DMS114 treated with DMSO at 0.1 percent for 48 hours (cell line): ENCODE results near the gene ST8SIA1.

Experiments
- DNase-seq: peaks from one replicate; lab custom pipeline; 2025; ENCODE audit not compliant: unreplicated experiment; lab: John Stamatoyannopoulos, UW

ST8SIA1 gene

GRCh38 chr12:22246217-22246846, 88.2 kb downstream of the ST8SIA1 start:
- no peak for DNase-seq

GRCh38 chr12:22242726-22243125, 91.8 kb downstream of the ST8SIA1 start:
- no peak for DNase-seq

DNA sequence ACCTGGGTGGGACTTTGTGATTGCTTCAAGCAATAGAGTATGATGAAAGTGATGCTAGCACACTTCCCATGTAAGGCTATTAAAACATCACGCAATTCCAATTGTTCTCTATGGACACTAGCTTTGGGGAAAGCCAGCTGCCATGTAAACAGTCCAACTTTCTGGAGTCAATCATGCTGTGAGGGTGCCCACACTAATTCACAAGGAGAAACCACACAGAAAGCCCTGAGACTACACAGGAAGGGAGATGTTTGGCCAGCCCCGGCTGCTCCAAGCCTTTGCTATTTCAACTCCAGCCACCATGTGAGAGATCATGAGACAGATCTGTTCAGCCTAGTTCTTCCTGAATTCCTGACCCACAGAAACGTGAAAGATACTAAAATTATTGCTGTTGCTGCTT, 96.3 kb downstream of the ST8SIA1 start:
- DNase-seq = no peak

- no peak for DNase-seq
These were observed 99.9 kb downstream of the ST8SIA1 start for GRCh38 chr12:22234561-22234960.

DNA sequence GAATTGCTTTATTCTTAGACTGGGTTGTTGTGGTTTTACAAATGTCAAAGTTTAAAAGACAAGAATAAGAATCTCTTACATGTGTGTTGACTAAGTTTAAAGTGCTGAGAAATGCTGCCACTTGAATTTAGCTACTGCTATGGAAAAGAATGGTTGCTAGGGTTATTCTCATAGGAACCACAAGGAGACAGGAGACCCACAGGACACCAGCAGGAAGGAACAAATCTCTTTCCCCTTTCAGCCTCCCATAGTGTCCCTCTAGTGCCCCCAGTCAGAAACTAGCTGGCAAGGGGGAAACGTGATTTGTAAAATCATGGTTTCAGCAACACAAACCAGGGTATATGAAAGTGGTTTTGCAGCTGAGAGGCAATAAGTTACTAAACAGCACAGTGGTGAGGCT, 102.7 kb downstream of the ST8SIA1 start:
- DNase-seq = no peak

DNA sequence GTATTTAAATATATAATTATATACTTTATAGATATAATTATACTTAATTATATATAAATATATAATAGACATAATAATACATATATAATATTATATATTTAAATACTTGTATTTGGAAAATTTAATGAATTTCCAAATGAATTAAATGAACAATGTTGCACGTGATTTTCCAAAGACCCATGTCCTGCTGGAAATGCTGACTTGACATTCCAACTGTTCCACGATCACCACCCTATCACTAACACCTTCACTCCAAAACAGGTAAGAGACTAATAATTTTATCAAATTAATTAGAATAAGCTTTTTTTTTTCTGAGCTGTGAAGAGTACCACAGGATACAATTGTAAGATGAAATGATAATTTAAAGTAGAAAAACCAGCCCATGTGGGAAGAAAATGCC, 103.4 kb downstream of the ST8SIA1 start:
- DNase-seq = no peak

DNA sequence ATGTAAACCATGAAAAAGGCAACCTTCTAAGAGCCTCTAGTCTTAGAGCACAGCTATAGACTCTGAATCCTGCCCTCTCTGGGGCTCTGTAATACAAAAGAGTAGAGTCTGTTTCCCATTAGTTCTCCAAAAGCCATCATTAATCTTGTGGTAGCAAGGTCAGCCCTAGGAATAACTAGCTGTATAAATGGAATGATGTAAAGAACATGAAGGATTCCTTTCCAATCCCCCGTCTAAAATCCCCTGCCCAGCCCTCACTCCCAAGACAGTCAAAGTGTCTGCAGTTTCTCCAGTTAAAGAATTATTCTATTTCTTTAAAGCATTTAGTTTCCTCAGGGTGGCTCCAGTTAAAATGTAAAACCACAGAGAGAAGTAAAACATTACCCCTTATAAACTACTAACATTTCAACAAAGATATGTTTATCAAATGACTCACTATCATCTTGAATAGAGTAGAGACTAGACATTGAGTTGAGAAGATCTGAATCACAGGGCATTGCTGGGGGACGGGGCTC, 104.2 kb downstream of the ST8SIA1 start:
- no peak for DNase-seq

GRCh38 chr12:22229652-22230279, 104.7 kb downstream of the ST8SIA1 start:
- DNase-seq = no peak

DNA sequence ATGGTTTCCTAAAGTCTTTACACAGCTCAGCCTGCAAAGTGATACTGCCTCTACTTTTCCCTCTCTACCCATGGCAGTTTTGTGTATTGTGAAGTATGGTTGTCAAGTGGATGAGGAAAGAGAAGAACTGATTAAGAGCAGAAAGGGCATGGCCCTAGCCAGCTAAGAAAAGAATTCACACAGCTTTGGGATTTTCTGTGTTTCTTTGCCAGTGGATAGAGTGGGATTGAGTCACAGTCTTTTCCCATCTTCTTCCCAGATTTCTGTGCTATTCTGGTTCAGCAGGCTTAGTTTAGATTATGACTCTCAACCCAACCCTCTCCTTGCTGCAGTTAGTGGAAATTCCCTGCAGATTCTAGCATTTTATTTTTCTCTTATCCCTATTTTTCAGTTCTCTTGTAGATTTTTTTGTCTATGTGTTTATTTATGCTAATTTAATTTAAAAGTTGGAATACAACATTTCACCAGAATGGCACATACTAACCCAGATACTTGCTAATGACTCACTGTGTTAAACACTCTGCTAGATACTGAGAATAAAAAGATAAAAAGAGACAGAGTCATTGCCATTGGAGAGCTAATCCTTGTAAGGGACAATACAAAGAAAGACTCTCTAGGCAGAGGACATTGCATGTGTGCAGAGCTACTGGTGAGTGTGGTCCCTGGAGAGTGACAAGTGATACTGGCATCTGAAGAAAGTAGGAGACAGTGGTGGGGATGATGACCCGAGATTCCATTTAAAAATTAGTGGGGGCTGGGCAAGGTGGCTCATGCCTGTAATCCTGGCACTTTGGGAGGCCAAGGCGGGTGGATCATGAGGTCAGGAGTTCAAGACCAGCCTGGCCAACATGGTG, 106.3 kb downstream of the ST8SIA1 start:
- no peak for DNase-seq

GRCh38 chr12:22223356-22223755, 111.2 kb downstream of the ST8SIA1 start:
- DNase-seq = no peak

DNA sequence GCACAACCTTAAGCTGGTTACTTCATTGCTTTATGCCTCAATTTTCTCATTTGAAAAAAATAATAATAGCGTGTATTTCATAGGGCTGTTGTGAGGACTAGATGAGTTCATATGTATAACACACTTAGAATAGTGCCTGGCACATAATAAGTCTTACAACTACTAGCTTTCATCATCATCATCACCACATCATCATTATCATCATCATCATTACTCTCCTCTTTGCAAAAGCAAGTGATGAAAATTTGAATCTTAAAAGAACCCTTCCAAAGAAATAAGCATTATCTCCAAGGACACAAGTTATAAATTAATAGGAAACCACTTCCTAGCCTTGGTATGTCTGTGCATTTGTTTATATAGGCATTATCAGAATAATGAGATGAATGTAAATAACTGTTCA, 117.0 kb downstream of the ST8SIA1 start:
- no peak for DNase-seq

DNA sequence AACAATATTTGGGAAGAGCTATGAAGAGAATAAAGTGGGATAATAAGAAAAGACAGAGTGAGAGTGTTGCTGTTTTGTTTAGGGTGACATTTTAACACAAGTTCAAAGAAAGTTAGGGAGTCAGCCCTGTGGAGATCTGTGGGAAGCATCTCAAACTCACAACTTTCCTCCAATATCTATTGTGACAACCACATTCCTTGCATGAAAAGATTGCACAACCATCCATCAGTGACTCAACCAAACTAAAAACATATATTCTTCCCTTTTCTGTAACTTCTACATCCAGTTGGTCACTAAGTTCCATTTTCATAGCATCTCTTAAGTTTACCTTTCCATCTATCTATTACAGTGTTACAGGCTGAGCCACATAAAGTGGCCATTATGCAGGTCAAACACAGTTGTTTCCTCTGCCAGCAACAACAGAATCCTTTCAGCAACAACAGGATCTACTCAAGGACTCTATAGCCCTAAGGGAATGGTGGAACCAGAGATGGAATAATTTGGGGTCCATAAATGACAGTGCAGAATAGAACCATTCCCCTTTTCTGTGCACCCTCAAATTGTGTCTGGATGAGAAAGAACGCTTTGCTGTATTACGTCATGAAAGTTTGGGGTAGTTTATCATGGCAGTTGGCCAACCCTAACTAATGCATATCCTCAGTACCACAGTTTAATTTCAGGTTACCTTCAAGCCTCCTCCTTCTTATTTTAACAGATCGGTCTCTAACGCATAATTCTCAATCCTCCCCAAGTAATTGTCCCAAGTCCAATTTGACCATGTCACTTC, 118.8 kb downstream of the ST8SIA1 start:
- no peak for DNase-seq

GRCh38 chr12:22211128-22211527, 123.4 kb downstream of the ST8SIA1 start:
- no peak for DNase-seq

DNA sequence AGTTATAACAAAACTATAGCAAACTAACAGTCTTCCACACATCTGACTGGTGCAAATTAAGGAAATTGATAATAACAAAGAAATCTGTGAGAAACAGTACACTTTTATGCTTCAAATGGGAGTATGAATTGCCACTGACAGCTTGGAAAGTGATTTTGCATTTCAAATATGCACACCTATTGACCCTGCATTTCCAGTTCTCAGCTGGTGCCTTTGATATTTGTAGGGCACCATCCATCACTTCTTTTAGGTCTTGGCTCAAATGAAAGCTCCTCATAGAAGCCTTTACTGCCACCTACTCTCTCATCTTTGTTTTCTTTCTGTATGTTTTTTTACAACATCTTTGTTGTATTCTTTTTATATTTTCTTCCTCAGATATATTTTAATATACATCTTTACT, 125.1 kb downstream of the ST8SIA1 start:
- DNase-seq = no peak

GRCh38 chr12:22206111-22206728, 128.3 kb downstream of the ST8SIA1 start:
- DNase-seq = no peak

DNA sequence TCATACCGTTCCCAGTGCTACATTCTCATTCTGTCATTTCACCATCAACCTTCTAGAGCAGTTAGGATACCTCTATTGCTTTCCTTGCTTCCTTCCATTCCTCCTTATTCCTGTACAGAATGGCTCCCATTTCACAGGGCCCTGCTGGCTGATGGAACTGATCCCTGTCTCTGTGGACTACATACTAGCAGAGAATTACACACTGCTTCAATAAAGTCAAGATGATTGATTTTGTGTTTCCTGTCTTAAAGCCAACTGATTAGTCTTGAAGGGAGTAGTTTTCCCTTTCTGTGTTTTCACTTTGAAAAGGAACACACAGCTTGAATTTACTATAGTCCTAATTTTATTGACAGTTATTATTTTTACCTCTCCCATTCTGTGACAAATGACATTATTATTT, 130.1 kb downstream of the ST8SIA1 start:
- DNase-seq = no peak

DNA sequence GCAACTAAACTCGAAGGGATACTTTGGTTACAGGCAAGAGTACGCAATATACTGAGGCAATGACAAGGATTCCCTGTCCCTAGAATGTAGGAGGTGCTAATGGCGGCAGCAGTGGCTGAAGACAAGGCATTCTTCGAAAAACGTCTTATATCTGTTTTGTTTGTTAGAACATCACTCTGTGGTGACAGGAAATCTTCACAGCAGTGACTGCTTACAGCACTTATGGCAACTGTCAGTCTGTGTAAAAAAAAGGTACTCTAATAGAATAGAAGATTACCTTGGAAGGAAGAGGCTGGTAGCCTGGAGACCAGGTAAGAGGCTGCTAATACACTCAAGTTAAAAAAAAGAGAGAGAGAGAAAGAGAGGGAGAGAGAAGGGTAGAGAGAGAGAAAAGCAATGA, 131.7 kb downstream of the ST8SIA1 start:
- DNase-seq = no peak

DNA sequence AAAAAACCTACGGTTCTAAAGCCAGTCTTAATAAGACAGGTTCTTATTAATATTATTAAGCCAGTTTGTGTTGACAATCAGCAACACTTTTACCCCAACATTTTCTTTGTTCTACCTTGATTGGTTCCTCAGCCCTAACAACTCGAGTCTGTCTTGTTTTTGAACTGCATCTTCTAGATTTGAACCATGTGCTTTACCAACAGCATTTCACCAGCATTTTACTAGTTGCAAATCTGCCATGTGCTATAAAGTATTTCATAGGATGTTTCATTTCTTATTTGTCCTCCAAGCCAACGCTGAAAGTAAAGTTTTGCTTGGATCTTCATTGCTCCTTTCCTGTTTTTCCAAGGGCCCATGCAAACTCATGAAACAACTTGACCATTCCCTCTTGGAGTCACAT, 133.4 kb downstream of the ST8SIA1 start:
- DNase-seq = no peak

DNA sequence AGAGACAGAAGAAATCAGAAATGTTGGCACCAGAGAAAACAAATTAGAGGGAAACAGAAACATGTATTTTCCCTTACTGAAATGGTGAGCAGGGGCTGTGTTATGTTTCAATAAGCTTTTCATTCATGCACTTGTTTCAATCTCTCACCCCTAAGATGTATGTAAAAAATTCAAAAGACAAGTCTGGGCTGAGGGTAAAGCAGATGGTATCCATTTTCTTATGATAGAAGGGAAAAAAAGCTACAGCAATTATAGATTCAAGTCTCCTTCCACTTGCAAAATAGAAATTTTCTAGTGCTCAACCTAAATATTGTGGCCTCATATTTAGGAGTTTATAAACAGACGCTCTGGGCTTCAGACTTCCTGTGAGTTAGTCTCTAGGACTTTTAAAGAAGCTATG, 138.3 kb downstream of the ST8SIA1 start:
- no peak for DNase-seq

- DNase-seq = no peak
These were observed 143.5 kb downstream of the ST8SIA1 start for GRCh38 chr12:22190969-22191368.

GRCh38 chr12:22188431-22188830, 146.1 kb downstream of the ST8SIA1 start:
- DNase-seq = no peak
